K562 (cell line): ENCODE measurements around the gene ZNF790. TPM values are rescaled to one million over a fixed set of nuclear protein-coding genes. Genes with fewer than 3 reads are reported as not detected.

ENCODE experiments used
- DACH1 ChIP-seq: fragments of 450-650 bp; IDR thresholded peaks from 2 replicates; pipeline ENCODE4 v1.6.1; 2018; ENCODE audit not compliant: partially characterized antibody
- DMBX1 ChIP-seq: fragments of 250-450 bp; sonication (Bioruptor Pico); IDR thresholded peaks from 2 replicates; pipeline ENCODE4 v1.8.0; 2022; ENCODE audit warnings: inconsistent platforms, mild to moderate bottlenecking, moderate library complexity, borderline replicate concordance
- EZH2 ChIP-seq: IDR thresholded peaks from 2 replicates; pipeline ENCODE4 v1.6.1; 2012; ENCODE audit warnings: low read depth, mild to moderate bottlenecking, inconsistent platforms, low read length, borderline replicate concordance
- HCFC1 ChIP-seq: IDR thresholded peaks from 2 replicates; pipeline ENCODE4 v1.6.1; 2012; ENCODE audit warnings: low read depth, low read length, improper control_type of control experiment
- KAT8 ChIP-seq: fragments of 450-650 bp; IDR thresholded peaks from 2 replicates; pipeline ENCODE4 v1.6.1; 2016; ENCODE audit warnings: low read depth, mild to moderate bottlenecking
- MIER1 ChIP-seq: fragments of 450-650 bp; IDR thresholded peaks from 2 replicates; pipeline ENCODE4 v1.6.1; 2016; ENCODE audit warnings: antibody characterized with exemption, mild to moderate bottlenecking, low read depth
- POU5F1 ChIP-seq: fragments of 150-350 bp; IDR thresholded peaks from 2 replicates; pipeline ENCODE4 v1.6.1; 2014; ENCODE audit warnings: borderline replicate concordance, low read length, low read depth, mild to moderate bottlenecking; ENCODE audit not compliant: partially characterized antibody
- SREBF2 ChIP-seq: sonication (generic); formaldehyde crosslinking; IDR thresholded peaks from 2 replicates; pipeline ENCODE4 v1.4.0; 2020; ENCODE audit warnings: mild to moderate bottlenecking, missing genetic modification reagents
- XRCC4 ChIP-seq: IDR thresholded peaks from one replicate; pipeline ENCODE4 v1.6.1; 2011; ENCODE audit not compliant: insufficient read depth, insufficient read length; ENCODE audit errors: extremely low read depth
- ZC3H4 ChIP-seq: sonication (generic); formaldehyde crosslinking; IDR thresholded peaks from 2 replicates; pipeline ENCODE4 v1.9.0; 2021; ENCODE audit warnings: missing genetic modification reagents, borderline replicate concordance
- ZNF77 ChIP-seq: fragments of 250-450 bp; sonication (Bioruptor Pico); IDR thresholded peaks from 2 replicates; pipeline ENCODE4 v1.5.0; 2020
- polyA plus RNA-seq, 8 experiments: library from polyadenylated mRNA; depleted of rRNA in 4 of 8; stranded (reverse) in 5 of 8; unstranded in 3 of 8; fragments of >200 nt; fragmentation: Nextera tagmentation in 2 of 8; fragmentation: Illumina TruSeq in 1 of 8; extraction: Ambion mirVana in 2 of 8; extraction: Trizol in 1 of 8; gene quantifications; 2 replicates each; pipeline versions ENCODE4 v1.2.1 to v1.2.3, GENCODE V29; 2011 to 2014; ENCODE audit warnings: inconsistent platforms in 1 of 8, missing spikeins in 1 of 8
- total RNA-seq, 7 experiments: library from RNA; depleted of rRNA in 6 of 7; stranded (reverse); fragments of >200 nt in 6 of 7; fragmentation: Illumina TruSeq in 2 of 7; extraction: Trizol in 2 of 7; gene quantifications; 2 replicates each; pipeline versions ENCODE4 v1.2.1 to v1.2.3, GENCODE V29; 2011 to 2021; ENCODE audit warnings: low replicate concordance in 1 of 7
- TF ChIP-seq, protein P1 (sequence below): sonication (generic); formaldehyde crosslinking; IDR thresholded peaks from 2 replicates; pipeline ENCODE4 v1.8.0; 2022; ENCODE audit warnings: mild to moderate bottlenecking, missing genetic modification reagents
- TF ChIP-seq, protein P2 (sequence below), 2 experiments: fragments of 450-650 bp; IDR thresholded peaks; 2 replicates each; pipeline ENCODE4 v1.6.1; 2016
- TF ChIP-seq, protein P3 (sequence below): fragments of 450-650 bp; IDR thresholded peaks from 2 replicates; pipeline ENCODE4 v1.6.1; 2014; ENCODE audit warnings: low read depth, mild to moderate bottlenecking, moderate library complexity, borderline replicate concordance
- TF ChIP-seq, protein P4 (sequence below): IDR thresholded peaks from 3 replicates; pipeline ENCODE4 v1.6.1; 2011; ENCODE audit warnings: borderline replicate concordance, mild to moderate bottlenecking; ENCODE audit not compliant: insufficient read length, insufficient read depth
- TF ChIP-seq, protein P5 (sequence below): IDR thresholded peaks from 2 replicates; pipeline ENCODE4 v1.6.1; 2012; ENCODE audit warnings: low read depth, low read length, improper control_type of control experiment, borderline replicate concordance

The ZNF790 gene
- total and polyA plus RNA-seq, 9 of the 15 experiments (the other 6 are each of a cell fraction or from before 2014, with no cell fraction given), result 0.33 to 1.7 (median 0.53) TPM

DNA sequence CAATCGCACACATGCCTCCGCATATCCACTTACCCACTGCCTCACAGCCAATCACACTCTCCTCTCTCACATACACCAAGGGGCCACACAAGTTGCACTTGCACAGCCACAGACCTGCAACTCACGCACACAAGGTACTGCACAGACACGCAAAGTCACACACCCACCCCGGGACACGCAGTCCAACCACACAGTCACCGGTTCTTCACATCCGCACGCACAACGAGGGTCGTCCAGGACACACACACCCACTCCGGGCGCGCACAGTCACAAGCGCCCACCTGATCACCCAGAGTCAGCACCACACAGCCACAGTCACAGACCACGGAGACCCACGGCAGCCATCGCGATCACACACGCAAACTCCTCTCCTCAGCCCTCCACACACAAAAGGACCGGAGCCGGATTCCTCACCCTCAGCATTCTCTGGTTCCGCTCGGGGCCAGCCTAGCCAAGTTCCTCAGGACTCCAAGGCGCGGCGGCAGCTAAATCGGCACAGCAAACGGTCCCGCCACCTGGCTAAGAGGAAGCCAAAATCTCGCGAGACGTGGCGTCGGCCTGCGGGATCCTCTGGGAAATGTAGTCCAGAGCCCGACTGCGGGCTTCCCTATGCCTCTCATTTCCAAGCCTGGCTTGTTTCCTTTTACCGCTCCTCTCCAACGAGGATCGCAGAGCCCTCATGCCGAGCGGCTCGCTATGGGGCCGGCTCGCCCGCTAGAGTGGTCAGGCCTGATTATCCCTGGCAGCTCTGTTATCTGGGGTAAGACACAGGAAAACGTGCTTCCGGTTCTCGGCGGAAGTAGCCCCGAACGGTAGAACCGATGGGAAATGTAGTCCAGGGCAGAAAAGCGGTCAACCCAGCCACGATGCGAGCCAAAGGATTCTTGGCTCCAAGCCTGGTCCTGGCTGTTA, 65.6 kb downstream of the ZNF790 start, which contains the start of gene ZNF850 (continued):
- TF ChIP-seq KAT8, result no peak
- TF ChIP-seq HCFC1, result peak; percentile 86
- TF ChIP-seq, protein P1, sequence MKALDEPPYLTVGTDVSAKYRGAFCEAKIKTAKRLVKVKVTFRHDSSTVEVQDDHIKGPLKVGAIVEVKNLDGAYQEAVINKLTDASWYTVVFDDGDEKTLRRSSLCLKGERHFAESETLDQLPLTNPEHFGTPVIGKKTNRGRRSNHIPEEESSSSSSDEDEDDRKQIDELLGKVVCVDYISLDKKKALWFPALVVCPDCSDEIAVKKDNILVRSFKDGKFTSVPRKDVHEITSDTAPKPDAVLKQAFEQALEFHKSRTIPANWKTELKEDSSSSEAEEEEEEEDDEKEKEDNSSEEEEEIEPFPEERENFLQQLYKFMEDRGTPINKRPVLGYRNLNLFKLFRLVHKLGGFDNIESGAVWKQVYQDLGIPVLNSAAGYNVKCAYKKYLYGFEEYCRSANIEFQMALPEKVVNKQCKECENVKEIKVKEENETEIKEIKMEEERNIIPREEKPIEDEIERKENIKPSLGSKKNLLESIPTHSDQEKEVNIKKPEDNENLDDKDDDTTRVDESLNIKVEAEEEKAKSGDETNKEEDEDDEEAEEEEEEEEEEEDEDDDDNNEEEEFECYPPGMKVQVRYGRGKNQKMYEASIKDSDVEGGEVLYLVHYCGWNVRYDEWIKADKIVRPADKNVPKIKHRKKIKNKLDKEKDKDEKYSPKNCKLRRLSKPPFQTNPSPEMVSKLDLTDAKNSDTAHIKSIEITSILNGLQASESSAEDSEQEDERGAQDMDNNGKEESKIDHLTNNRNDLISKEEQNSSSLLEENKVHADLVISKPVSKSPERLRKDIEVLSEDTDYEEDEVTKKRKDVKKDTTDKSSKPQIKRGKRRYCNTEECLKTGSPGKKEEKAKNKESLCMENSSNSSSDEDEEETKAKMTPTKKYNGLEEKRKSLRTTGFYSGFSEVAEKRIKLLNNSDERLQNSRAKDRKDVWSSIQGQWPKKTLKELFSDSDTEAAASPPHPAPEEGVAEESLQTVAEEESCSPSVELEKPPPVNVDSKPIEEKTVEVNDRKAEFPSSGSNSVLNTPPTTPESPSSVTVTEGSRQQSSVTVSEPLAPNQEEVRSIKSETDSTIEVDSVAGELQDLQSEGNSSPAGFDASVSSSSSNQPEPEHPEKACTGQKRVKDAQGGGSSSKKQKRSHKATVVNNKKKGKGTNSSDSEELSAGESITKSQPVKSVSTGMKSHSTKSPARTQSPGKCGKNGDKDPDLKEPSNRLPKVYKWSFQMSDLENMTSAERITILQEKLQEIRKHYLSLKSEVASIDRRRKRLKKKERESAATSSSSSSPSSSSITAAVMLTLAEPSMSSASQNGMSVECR (CRISPR knock-in tag), result peak; percentile 75; the same call in 1 of the 2 replicates
- TF ChIP-seq XRCC4, result no peak
- no peak for TF ChIP-seq DACH1
- TF ChIP-seq EZH2, result no peak
- no peak for TF ChIP-seq POU5F1
- TF ChIP-seq SREBF2 (CRISPR knock-in tag), result no peak
- TF ChIP-seq, protein P2, sequence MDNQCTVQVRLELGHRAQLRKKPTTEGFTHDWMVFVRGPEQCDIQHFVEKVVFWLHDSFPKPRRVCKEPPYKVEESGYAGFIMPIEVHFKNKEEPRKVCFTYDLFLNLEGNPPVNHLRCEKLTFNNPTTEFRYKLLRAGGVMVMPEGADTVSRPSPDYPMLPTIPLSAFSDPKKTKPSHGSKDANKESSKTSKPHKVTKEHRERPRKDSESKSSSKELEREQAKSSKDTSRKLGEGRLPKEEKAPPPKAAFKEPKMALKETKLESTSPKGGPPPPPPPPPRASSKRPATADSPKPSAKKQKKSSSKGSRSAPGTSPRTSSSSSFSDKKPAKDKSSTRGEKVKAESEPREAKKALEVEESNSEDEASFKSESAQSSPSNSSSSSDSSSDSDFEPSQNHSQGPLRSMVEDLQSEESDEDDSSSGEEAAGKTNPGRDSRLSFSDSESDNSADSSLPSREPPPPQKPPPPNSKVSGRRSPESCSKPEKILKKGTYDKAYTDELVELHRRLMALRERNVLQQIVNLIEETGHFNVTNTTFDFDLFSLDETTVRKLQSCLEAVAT (IDR thresholded peaks at IDR 0.05), result no peak; a peak in 1 of 4 replicates
- TF ChIP-seq, protein P3, sequence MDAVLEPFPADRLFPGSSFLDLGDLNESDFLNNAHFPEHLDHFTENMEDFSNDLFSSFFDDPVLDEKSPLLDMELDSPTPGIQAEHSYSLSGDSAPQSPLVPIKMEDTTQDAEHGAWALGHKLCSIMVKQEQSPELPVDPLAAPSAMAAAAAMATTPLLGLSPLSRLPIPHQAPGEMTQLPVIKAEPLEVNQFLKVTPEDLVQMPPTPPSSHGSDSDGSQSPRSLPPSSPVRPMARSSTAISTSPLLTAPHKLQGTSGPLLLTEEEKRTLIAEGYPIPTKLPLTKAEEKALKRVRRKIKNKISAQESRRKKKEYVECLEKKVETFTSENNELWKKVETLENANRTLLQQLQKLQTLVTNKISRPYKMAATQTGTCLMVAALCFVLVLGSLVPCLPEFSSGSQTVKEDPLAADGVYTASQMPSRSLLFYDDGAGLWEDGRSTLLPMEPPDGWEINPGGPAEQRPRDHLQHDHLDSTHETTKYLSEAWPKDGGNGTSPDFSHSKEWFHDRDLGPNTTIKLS, result peak; percentile 97
- TF ChIP-seq, protein P4, sequence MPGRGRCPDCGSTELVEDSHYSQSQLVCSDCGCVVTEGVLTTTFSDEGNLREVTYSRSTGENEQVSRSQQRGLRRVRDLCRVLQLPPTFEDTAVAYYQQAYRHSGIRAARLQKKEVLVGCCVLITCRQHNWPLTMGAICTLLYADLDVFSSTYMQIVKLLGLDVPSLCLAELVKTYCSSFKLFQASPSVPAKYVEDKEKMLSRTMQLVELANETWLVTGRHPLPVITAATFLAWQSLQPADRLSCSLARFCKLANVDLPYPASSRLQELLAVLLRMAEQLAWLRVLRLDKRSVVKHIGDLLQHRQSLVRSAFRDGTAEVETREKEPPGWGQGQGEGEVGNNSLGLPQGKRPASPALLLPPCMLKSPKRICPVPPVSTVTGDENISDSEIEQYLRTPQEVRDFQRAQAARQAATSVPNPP, result no peak
- TF ChIP-seq, protein P5, sequence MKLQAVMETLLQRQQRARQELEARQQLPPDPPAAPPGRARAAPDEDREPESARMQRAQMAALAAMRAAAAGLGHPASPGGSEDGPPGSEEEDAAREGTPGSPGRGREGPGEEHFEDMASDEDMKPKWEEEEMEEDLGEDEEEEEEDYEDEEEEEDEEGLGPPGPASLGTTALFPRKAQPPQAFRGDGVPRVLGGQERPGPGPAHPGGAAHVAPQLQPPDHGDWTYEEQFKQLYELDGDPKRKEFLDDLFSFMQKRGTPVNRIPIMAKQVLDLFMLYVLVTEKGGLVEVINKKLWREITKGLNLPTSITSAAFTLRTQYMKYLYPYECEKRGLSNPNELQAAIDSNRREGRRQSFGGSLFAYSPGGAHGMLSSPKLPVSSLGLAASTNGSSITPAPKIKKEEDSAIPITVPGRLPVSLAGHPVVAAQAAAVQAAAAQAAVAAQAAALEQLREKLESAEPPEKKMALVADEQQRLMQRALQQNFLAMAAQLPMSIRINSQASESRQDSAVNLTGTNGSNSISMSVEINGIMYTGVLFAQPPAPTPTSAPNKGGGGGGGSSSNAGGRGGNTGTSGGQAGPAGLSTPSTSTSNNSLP, result no peak
- TF ChIP-seq ZNF77, result no peak
- no peak for TF ChIP-seq MIER1
- no peak; the same call in 1 of the 2 replicates for TF ChIP-seq DMBX1 (CRISPR knock-in tag)
- no peak for TF ChIP-seq ZC3H4 (CRISPR knock-in tag)
